NCI-H82 treated with DMSO at 0.1 percent for 48 hours (cell line): ENCODE data around the gene ESF1.
A peak's percentile ranks its signal among the peaks of the same experiment; 100 is the strongest.
"Not testable (repeated sequence)": the region's sequence is repeated elsewhere in the genome, so short reads cannot be mapped to it uniquely, and the experiment has no call there.

Source experiments
- DNase-seq: peaks from one replicate; lab custom pipeline; 2025; ENCODE audit not compliant: unreplicated experiment; lab: John Stamatoyannopoulos, UW

Gene ESF1

GRCh38 chr20:13745784-13746183, 38.9 kb downstream of the ESF1 start:
- DNase-seq = no peak

DNA sequence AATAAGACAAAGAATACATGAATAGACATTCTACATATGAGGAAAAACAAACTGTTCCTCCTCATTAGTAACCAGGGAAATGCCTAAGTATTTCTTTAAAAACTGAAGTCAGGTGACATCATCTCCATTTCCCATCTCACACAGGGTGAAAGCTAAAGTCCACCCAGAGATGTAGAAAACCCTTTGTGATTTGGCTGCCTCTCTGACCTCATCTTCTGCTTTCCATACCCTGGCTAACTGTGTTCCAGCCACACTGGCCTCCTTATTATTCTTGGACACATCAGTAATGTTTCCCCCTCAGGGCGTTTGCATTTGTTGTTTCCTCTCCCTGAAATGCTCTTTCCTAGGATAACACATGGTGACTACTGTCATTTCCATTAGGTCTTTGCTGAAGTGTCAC, 40.4 kb downstream of the ESF1 start:
- DNase-seq = no peak

DNA sequence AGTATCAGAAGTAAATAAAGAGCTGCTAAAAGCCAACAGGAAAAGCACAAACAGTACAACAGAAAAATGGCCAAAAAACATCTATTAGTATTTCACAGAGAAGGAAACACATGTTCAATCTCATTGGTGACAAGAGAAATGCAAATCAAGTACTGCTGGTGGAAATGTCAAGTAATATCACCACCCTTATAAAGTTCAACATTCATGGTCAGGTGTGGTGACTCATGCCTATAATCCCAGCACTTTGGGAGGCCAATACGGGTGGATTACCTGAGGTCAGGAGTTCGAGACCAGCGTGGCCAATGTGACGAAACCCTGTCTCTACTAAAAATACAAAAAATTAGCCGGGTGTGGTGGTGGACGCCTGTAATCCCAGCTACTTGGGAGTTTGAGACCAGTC, 42.8 kb downstream of the ESF1 start:
- DNase-seq = no peak

DNA sequence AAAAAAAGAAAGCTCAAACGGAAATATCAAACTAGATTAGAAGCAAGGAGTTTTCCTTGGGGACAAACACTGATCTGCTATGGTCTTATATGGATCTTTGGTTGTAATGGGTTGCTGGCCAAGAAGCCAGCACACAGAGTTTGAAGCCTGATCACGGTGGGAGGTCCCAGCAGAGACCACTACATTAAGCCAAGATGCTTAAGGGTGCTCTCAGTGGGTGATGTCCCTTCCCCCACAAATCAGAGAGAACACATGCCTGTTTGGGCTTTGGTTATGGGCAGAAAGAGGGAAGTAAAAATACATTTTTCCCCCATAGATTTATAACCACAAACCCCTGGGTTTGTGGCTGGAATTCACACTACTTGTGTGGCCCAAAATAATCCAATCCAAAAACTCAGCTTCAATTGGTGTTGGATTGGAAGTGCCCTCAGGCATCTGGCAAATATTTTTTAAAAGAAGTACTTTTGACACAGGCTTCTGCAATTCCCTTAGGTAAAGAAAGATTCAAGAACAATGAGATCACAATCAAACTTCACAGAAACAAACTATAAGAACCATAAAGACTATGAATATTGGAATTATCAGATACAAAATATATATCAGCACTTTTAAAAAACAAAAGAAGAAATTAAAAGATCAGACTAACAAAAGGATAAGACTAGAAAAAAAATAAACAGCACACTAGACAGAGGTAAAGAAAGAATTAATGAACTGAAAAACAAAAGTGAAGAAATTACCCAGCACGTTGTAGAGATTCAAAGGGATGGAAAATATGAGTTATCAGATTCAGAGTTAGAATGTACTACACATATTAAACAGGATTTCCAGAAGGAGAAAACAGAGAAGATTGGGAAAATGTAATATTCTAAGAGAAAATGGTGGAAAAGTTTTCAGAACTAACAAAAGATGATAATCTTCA, 44.7 kb downstream of the ESF1 start:
- DNase-seq = no peak

DNA sequence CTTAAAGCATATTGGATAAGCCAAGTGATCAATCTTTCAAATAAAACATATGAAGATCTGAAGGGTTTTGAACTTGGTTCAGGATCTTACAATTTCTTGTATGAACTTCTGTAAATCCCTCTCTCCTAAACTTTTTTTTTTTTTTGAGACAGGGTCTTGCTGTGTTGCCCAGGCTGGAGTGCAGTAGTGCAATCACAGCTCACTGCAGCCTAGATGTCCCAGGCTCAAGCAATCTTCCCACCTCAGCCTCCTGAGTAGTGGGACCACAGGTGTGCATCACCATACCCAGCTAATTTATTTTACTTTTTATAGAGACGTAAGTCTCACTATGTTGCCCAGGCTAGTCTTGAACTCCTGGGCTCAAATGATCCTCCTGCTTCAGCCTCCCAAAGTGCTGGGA, 46.5 kb downstream of the ESF1 start:
- not testable (repeated sequence) for DNase-seq

- DNase-seq = no peak
Measured at GRCh38 chr20:13736436-13737191, 48.1 kb downstream of the ESF1 start.

DNA sequence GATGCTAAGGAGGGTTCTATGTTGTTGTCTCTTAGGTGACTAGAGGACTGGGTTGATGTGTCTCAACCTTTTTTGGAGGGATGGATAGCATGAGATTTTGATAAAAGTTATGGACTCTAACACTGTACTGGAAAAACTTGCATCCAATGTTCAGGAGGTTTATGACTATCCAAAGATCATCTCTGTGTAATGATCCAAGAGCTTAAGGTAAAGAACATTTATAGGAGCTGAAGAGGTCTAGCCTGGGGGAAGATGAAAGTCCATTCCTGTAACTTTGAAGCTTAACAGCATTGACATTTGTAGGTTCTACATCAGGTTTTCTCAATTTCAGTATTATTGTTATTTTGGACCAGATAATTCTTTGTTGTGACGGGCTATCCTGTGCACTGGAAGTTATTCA, 48.9 kb downstream of the ESF1 start:
- DNase-seq = no peak

DNA sequence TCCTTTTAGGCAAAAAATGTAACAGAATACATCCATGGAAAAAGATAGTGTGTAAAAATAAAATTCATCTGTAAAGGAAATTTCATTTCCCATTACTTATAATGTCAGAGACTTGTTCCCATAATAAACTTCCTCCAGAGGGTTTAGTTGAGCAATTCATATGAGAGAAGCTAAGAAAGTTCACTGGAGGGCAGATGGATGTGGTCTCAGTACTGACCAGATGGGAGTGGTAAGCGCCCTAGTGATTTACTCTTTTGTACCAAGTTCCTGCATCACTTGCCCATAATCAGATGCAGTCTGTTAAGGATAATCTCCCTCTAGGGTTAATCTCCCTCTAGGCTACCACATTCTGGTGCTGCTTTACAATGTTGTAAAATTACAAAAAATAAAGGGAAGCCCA, 61.7 kb downstream of the ESF1 start:
- DNase-seq = peak; percentile 77

- no peak for DNase-seq
Measured at GRCh38 chr20:13718171-13718570, 66.5 kb downstream of the ESF1 start.

DNA sequence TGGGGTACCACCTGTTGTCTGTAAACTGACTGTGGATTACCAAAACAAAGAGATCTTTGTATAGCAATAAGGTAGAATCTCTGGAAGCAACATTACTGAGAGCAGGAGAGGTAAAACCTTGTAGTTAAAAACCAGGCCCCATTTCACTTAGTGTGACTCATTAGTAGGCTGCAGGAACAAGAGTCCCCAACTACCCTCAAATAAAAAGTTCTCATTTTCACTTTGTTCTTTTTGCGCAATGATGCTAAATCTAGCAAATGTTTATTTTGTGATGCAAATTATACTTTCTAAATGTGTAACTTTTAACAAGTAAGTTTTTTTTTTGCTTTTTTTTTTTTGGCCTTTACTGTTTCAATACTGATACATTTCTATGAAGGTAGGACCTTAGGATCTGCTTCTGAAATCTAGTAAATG, 67.1 kb downstream of the ESF1 start:
- no peak for DNase-seq

- DNase-seq = no peak
Measured at GRCh38 chr20:13715171-13715570, 69.5 kb downstream of the ESF1 start.

- DNase-seq = no peak
Measured at GRCh38 chr20:13708234-13708633, 76.5 kb downstream of the ESF1 start.

DNA sequence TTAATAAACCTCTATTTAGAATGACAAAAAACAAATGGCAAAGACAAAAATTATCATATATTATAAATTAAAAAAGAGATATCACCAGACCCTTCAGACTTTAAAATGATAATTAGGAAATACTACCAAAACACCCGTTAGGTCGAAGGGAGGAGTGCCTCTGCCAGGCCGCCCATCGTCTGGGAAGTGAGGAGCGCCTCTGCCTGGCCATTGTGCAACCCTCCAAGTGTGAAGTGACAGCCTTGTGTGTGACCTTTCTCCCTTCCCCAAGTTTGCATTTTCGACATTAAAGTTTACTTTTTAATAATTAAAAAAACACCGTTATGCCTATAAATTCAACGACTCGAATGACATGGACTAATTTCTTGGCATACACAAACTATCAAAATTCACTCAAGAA, 81.5 kb downstream of the ESF1 start:
- DNase-seq = no peak

GRCh38 chr20:13701486-13701885, 83.2 kb downstream of the ESF1 start:
- no peak for DNase-seq

GRCh38 chr20:13700761-13701160, 84.0 kb downstream of the ESF1 start:
- no peak for DNase-seq

- no peak for DNase-seq
Measured at GRCh38 chr20:13694420-13695150, 90.1 kb downstream of the ESF1 start.

DNA sequence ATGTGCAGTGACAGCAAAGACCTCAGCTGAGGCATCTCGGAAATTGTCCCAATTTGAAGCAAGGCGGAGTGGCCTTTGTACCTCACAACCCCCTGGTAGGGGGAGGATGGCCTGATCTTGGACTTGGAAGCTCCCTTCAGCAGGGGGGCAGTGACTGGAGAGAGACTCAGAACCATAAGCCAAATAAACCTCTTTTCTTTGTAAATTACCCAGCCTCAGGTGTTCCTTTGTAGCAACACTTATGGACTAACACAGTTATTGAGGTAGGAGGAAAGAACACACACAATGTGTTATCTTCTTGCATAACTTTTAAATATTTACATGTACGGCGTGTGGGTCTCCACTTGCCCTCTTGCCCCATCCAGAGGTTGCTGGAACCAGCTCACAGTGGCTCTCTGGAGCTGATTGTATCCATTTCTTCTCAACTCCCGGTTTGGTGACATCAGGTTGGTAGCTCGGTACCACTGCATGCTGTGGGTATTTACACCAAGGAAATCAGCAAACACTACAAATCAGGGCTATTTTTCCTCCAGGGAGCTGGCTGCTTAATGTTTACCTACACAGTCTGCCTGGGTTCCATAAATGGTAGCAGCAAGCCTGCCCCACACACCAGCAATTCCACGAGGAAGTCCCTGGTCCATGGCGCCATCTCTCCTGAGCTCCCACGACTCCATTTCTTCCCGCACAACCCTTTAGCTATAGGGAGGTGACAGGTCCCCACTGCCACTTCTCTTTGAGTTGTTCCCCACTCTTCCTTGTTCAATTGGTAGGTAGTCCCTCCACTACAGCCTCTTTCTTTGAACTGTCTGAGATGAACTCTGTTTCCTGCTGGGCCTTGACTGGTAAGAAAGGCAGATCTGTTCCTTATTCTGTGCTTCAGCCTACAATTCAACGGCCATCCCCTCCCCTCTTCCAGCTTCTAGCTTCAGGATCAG, 91.7 kb downstream of the ESF1 start:
- DNase-seq = no peak

GRCh38 chr20:13690943-13691342, 93.8 kb downstream of the ESF1 start:
- DNase-seq = no peak

DNA sequence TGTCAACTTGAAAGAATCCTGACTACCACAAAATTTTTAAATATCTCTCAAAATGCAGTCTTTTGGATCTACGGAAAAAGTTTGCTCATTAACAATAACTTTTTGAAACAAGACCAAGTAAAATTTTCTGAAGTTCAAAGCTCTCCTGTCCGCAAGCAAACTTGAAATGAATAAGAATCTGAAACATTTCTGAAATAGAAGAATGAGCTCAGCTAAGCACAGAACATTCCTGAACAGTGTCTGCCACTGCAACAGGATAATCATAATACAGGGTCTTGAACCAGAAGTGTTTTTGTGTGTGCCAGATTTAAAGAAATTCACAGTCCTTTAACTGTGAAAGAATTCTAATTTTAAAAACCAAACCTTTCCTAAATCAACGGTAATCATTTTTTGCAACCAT, 96.9 kb downstream of the ESF1 start:
- no peak for DNase-seq

- no peak for DNase-seq
Measured at GRCh38 chr20:13685623-13686022, 99.1 kb downstream of the ESF1 start.
